Vagina (tissue), 2 donors: ENCODE measurements around the gene TMTC1. TPM values are rescaled to one million over a fixed set of nuclear protein-coding genes. Genes with fewer than 3 reads are reported as not detected.

Experiments
- DNase-seq, 2 donors: peaks; one replicate each; pipeline ENCODE4 v3.0.0-alpha.2; 2017; ENCODE audit errors: extremely low spot score in 2 of 2
- H3K27ac ChIP-seq: fragments of 200-600 bp; sonication (generic); one replicate; pipeline ENCODE4 v1.5.1; 2019
- H3K27me3 ChIP-seq: fragments of 200-600 bp; sonication (generic); one replicate; pipeline ENCODE4 v1.5.1; 2019
- H3K36me3 ChIP-seq, 2 donors: fragments of 200-600 bp; sonication (generic); one replicate each; pipeline ENCODE4 v1.5.1; 2017 to 2019
- H3K4me1 ChIP-seq: fragments of 200-600 bp; sonication (generic); one replicate; pipeline ENCODE4 v1.5.1; 2019
- H3K4me3 ChIP-seq, 2 donors: fragments of 200-600 bp; sonication (generic); 1 replicate in 1 of 2; 2 replicates in 1 of 2; pipeline ENCODE4 v1.5.1; 2016 to 2019
- H3K9me3 ChIP-seq: fragments of 200-600 bp; sonication (generic); one replicate; pipeline ENCODE4 v1.5.1; 2019
- POLR2A ChIP-seq, 2 donors: fragments of 450-650 bp; IDR thresholded peaks; one replicate each; pipeline ENCODE4 v1.6.1; 2017; ENCODE audit warnings: antibody characterized with exemption in 2 of 2, mild to moderate bottlenecking in 2 of 2, moderate library complexity in 2 of 2
- POLR2AphosphoS5 ChIP-seq, 2 donors: sonication (generic); formaldehyde crosslinking; IDR thresholded peaks; one replicate each; pipeline ENCODE4 v1.9.0; 2017; ENCODE audit warnings: antibody characterized with exemption in 2 of 2, mild to moderate bottlenecking in 2 of 2, low read depth in 1 of 2; ENCODE audit not compliant: insufficient read depth in 1 of 2
- intact Hi-C: fragments of 100-400 bp; cut with DNase I; formaldehyde crosslinking; loops from one replicate; pipeline ENCODE4 v1.15.1; 2023
- total RNA-seq: library from RNA; depleted of rRNA; stranded (reverse); fragments of >200 nt; gene quantifications from one replicate; pipeline ENCODE4 v1.2.3, GENCODE V29; 2016
- TF ChIP-seq, protein P1 (sequence below), 3 experiments: fragments of 450-650 bp in 2 of 3; fragments of 200-600 bp in 1 of 3; sonication (generic) in 1 of 3; IDR thresholded peaks; one replicate each; pipeline ENCODE4 v1.5.1; 2017 to 2019; ENCODE audit warnings: antibody characterized with exemption in 3 of 3, mild to moderate bottlenecking in 2 of 3, moderate library complexity in 2 of 3

TMTC1 gene
- total RNA-seq, 1 donor from 2014 or later: 63.8 TPM

DNA sequence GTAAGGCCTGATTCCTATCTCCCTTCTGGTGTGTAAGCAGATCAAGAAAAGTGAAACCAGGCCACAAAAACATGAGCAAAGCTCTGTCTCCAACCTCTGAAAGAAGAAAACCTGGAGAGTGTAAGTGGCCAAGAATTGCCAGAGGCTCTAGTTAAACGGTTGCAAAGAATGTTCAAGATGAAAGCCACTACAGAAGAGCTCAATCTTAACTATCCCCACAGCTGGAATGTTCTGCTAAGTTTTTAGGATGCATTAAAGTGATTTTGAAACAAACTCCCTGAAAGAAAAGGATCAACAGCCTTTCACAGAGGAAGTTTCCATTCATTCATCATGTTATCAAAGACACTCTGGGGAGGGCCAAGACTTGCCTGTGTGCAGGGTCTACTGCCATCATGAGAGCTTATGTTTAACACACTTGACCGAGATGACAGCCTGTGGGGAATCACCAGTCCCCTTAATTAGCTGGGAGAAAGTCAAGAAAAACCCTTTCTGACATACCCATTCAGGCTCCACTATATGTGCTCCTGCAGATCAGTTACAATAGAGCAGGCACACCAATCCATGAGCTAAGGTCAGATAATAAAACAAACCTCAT is 158.3 kb downstream of the TMTC1 start:
- Histone ChIP-seq H3K9me3 (no peaks in the 10 kb centered on the region), H3K4me1 (peaks cover 11% of the 10 kb centered on the region), H3K4me3 (no peak overlapping the region), H3K27me3 (no peaks in the 10 kb centered on the region), H3K36me3 (no peaks in the 10 kb centered on the region), H3K27ac (no peak overlapping the region)
- intact Hi-C loops: no loop called here
- TF ChIP-seq POLR2AphosphoS5 (IDR thresholded peaks at IDR 0.05; ENCODE audit: insufficient read depth in 1 of 2, low read depth in 1 of 2) (no peak), POLR2A (IDR thresholded peaks at IDR 0.05) (no peak)
- TF ChIP-seq, protein P1, sequence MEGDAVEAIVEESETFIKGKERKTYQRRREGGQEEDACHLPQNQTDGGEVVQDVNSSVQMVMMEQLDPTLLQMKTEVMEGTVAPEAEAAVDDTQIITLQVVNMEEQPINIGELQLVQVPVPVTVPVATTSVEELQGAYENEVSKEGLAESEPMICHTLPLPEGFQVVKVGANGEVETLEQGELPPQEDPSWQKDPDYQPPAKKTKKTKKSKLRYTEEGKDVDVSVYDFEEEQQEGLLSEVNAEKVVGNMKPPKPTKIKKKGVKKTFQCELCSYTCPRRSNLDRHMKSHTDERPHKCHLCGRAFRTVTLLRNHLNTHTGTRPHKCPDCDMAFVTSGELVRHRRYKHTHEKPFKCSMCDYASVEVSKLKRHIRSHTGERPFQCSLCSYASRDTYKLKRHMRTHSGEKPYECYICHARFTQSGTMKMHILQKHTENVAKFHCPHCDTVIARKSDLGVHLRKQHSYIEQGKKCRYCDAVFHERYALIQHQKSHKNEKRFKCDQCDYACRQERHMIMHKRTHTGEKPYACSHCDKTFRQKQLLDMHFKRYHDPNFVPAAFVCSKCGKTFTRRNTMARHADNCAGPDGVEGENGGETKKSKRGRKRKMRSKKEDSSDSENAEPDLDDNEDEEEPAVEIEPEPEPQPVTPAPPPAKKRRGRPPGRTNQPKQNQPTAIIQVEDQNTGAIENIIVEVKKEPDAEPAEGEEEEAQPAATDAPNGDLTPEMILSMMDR (IDR thresholded peaks at IDR 0.05): no peak
- no peak for DNase-seq

DNA sequence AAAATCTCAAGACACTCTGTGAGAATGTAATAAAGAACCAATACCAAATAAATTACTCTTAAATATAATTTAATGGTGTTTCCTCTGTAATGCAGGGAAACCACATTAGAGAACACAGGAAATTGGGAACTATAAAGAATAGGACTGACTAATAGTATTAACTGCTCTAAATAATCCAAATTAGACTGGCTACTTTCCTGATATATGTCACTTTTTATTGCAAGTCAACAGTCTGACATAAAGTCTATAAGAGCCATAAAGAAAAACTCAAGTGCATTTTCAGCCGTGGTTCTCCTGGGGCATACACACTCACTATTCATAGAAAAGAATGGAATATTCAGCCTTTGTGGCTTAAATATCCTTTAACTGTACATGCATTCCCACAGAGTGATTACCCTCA is 161.5 kb downstream of the TMTC1 start:
- TF ChIP-seq POLR2A (IDR thresholded peaks at IDR 0.05) (no peak), POLR2AphosphoS5 (IDR thresholded peaks at IDR 0.05; ENCODE audit: insufficient read depth in 1 of 2, low read depth in 1 of 2) (no peak)
- TF ChIP-seq, protein P1 (IDR thresholded peaks at IDR 0.05): no peak
- no peaks in the 10 kb centered on the region for H3K36me3 ChIP-seq
- intact Hi-C loops: no loop called here
- H3K27ac ChIP-seq: no peak overlapping the region
- H3K9me3 ChIP-seq: no peaks in the 10 kb centered on the region
- no peak for DNase-seq
- H3K4me3 ChIP-seq: no peak overlapping the region
- H3K27me3 ChIP-seq: no peaks in the 10 kb centered on the region
- peaks cover 11% of the 10 kb centered on the region for H3K4me1 ChIP-seq

- DNase-seq: no peak
- Histone ChIP-seq H3K4me3 (no peak overlapping the region), H3K27ac (no peak overlapping the region), H3K4me1 (peaks cover 12% of the 10 kb centered on the region), H3K27me3 (no peaks in the 10 kb centered on the region), H3K36me3 (no peaks in the 10 kb centered on the region), H3K9me3 (no peaks in the 10 kb centered on the region)
- TF ChIP-seq, protein P1 (IDR thresholded peaks at IDR 0.05): no peak
- no peak for TF ChIP-seq POLR2A (IDR thresholded peaks at IDR 0.05)
- no peak for TF ChIP-seq POLR2AphosphoS5 (IDR thresholded peaks at IDR 0.05; ENCODE audit: insufficient read depth in 1 of 2, low read depth in 1 of 2)
- intact Hi-C loops: no loop called here
Measured at GRCh38 chr12:29620030-29620429, 163.7 kb downstream of the TMTC1 start.

DNA sequence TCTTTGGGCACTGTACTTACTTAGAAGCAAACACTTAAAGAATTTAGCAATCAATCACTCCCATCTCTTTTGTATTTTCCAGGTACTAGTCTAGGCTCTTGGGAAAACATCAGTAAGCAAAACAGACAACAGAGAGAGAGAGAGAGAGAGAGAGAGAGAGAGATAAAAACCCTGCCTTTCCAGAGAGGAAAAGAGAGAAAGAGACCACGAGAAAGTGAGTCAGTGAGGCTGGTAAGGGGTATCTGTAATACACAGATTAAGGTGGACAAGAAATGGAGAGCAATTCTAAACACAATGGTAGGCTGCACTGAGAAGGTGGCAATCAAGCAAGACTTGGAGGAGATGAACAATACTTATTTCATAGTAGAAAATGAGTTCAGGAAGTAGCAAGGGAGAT is 166.3 kb downstream of the TMTC1 start:
- intact Hi-C loops: no loop called here
- TF ChIP-seq POLR2A (IDR thresholded peaks at IDR 0.05): no peak
- TF ChIP-seq, protein P1 (IDR thresholded peaks at IDR 0.05): no peak
- TF ChIP-seq POLR2AphosphoS5 (IDR thresholded peaks at IDR 0.05; ENCODE audit: insufficient read depth in 1 of 2, low read depth in 1 of 2): no peak
- Histone ChIP-seq H3K36me3 (no peaks in the 10 kb centered on the region), H3K27me3 (no peaks in the 10 kb centered on the region), H3K4me3 (no peak overlapping the region), H3K9me3 (no peaks in the 10 kb centered on the region), H3K4me1 (peaks cover 6% of the 10 kb centered on the region), H3K27ac (no peak overlapping the region)
- DNase-seq: no peak

- no peak for DNase-seq
- intact Hi-C loops: no loop called here
- H3K9me3 ChIP-seq: no peaks in the 10 kb centered on the region
- peaks cover 10% of the 10 kb centered on the region for H3K4me1 ChIP-seq
- no peak overlapping the region for H3K27ac ChIP-seq
- no peaks in the 10 kb centered on the region for H3K27me3 ChIP-seq
- TF ChIP-seq, protein P1 (IDR thresholded peaks at IDR 0.05): no peak
- TF ChIP-seq POLR2AphosphoS5 (IDR thresholded peaks at IDR 0.05; ENCODE audit: insufficient read depth in 1 of 2, low read depth in 1 of 2) (no peak), POLR2A (IDR thresholded peaks at IDR 0.05) (no peak)
- H3K36me3 ChIP-seq: no peaks in the 10 kb centered on the region
- H3K4me3 ChIP-seq: no peak overlapping the region
Measured at GRCh38 chr12:29616664-29617406, 166.9 kb downstream of the TMTC1 start.
